GM12891 (cell line): Measurements from ENCODE around the gene CHST8.

ENCODE experiments used
- DNase-seq: peaks from one replicate; pipeline ENCODE4 v3.0.0; 2011; ENCODE audit warnings: low spot score; ENCODE audit not compliant: insufficient read length
- FAIRE-seq: peaks from 2 replicates; lab custom pipeline; 2011; peaks lifted over from hg19 to GRCh38; lab: Jason Lieb, UNC
- PAX5 ChIP-seq: IDR thresholded peaks from 2 replicates; pipeline ENCODE4 v1.6.1; 2011; ENCODE audit warnings: low read length, moderate library complexity, mild to moderate bottlenecking; ENCODE audit not compliant: insufficient read depth, severe bottlenecking
- POLR2A ChIP-seq: IDR thresholded peaks from 2 replicates; pipeline ENCODE4 v1.6.1; 2011; ENCODE audit warnings: low read depth, low read length, control low read depth
- POLR2AphosphoS5 ChIP-seq: IDR thresholded peaks from 2 replicates; pipeline ENCODE4 v1.6.1; 2011; ENCODE audit warnings: low read depth, low read length, control low read depth
- POU2F2 ChIP-seq: IDR thresholded peaks from 2 replicates; pipeline ENCODE4 v1.6.1; 2011; ENCODE audit warnings: low read depth, mild to moderate bottlenecking, control low read depth, low read length, moderate library complexity
- SPI1 ChIP-seq: IDR thresholded peaks from 2 replicates; pipeline ENCODE4 v1.6.1; 2011; ENCODE audit warnings: low read depth, low read length, control low read depth
- TAF1 ChIP-seq: IDR thresholded peaks from 2 replicates; pipeline ENCODE4 v1.6.1; 2011; ENCODE audit warnings: low read depth, low read length, control low read depth

Gene CHST8

GRCh38 chr19:33641261-33641660, 19.5 kb downstream of the CHST8 start:
- no peak for DNase-seq
- no peak for FAIRE-seq
- TF ChIP-seq POLR2AphosphoS5: no peak
- TF ChIP-seq POU2F2: no peak
- no peak for TF ChIP-seq TAF1
- no peak for TF ChIP-seq POLR2A
- no peak for TF ChIP-seq SPI1
- TF ChIP-seq PAX5: no peak

GRCh38 chr19:33641956-33642498, 20.3 kb downstream of the CHST8 start:
- TF ChIP-seq PAX5 (no peak), POLR2AphosphoS5 (no peak), POU2F2 (no peak), POLR2A (no peak), SPI1 (no peak), TAF1 (no peak)
- DNase-seq (no peak), FAIRE-seq (no peak)

GRCh38 chr19:33644284-33644836, 22.6 kb downstream of the CHST8 start:
- no peak for FAIRE-seq
- TF ChIP-seq POU2F2 (no peak), POLR2A (no peak), SPI1 (no peak), POLR2AphosphoS5 (no peak), PAX5 (no peak), TAF1 (no peak)
- no peak for DNase-seq

- TF ChIP-seq POU2F2 (no peak), POLR2A (no peak), PAX5 (no peak), POLR2AphosphoS5 (no peak), SPI1 (no peak), TAF1 (no peak)
- FAIRE-seq: no peak
- no peak for DNase-seq
Measured at GRCh38 chr19:33646306-33646705, 24.6 kb downstream of the CHST8 start.

- DNase-seq (no peak), FAIRE-seq (no peak)
- TF ChIP-seq SPI1 (no peak), POU2F2 (no peak), PAX5 (no peak), TAF1 (no peak), POLR2A (no peak), POLR2AphosphoS5 (no peak)
Measured at GRCh38 chr19:33647146-33647545, 25.4 kb downstream of the CHST8 start.

- TF ChIP-seq TAF1: no peak
- TF ChIP-seq SPI1: no peak
- TF ChIP-seq POLR2AphosphoS5: no peak
- no peak for TF ChIP-seq POU2F2
- FAIRE-seq (no peak), DNase-seq (no peak)
Measured at GRCh38 chr19:33649627-33650305, 28.0 kb downstream of the CHST8 start.

GRCh38 chr19:33653684-33654083, 31.9 kb downstream of the CHST8 start:
- FAIRE-seq (no peak), DNase-seq (no peak)
- TF ChIP-seq POU2F2: no peak
- TF ChIP-seq POLR2AphosphoS5: no peak
- TF ChIP-seq SPI1: no peak
- no peak for TF ChIP-seq PAX5
- no peak for TF ChIP-seq POLR2A
- TF ChIP-seq TAF1: no peak

GRCh38 chr19:33654840-33655508, 33.2 kb downstream of the CHST8 start:
- no peak for FAIRE-seq
- TF ChIP-seq POU2F2 (no peak), PAX5 (no peak), SPI1 (no peak), POLR2AphosphoS5 (no peak), POLR2A (no peak), TAF1 (no peak)
- no peak for DNase-seq

DNA sequence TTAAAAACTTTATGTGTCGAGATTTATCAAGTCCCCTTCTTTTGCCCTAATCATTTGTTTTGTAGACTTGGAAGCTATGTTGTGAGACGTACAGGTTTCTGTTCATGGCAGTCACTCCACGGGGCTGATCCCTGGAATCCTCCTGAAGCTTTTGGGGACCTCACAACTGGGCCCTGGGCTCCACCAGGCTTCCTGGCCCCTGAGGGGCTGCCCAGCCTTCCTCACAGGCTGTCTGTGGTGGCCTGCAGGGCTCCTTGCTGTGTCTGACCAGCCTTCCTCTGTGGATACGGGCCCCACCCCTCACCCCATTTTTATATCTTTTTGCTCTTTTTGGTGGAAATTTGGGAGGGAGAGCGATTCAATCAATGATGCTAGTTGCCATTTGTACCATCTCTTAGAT, 38.1 kb downstream of the CHST8 start:
- TF ChIP-seq SPI1 (no peak), POLR2AphosphoS5 (no peak), POLR2A (no peak)
- FAIRE-seq (no peak), DNase-seq (no peak)

DNA sequence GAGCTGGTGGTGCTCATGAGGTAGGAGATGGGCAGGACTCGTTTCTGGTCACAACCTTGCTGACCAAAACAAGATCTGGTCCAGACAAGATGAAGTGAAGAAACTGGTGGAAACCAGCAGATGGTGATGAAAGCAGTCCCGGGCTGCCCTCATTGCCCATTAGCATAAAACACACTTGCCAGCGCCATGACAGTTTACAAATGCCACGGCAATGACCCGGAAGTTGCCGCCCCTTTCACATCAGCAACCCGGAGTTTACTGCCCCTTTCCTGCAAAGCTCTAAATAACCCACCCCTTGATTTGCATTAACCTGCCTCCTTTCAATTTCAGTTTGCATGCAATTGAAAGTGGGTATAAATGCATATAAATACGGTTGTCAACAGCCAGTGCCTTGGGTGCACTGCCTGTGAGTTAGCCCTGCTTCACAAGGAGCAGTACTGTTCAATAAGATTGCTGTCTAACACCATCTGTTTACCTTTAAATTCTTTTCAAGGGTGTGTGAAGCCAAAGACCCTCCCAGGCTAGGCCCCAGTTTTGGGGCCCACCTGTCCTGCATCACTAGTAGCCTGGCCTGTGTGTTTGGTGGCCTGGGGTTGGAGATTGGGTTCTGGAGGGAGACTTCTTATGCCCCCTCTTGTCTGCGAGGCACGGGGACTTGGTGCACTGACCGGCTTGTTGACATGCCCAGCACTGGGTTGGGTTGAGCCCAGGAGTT, 38.8 kb downstream of the CHST8 start:
- FAIRE-seq: no peak
- no peak for TF ChIP-seq POLR2A
- TF ChIP-seq POLR2AphosphoS5: no peak
- no peak for TF ChIP-seq POU2F2
- TF ChIP-seq PAX5: no peak
- TF ChIP-seq SPI1: no peak
- TF ChIP-seq TAF1: no peak
- no peak for DNase-seq
